HEK293T (cell line): ENCODE measurements around the gene N4BP3.
"Not testable (repeated sequence)": the region's sequence is repeated elsewhere in the genome, so short reads cannot be mapped to it uniquely, and the experiment has no call there.

Experiments
- ARNT ChIP-seq: fragments of 450-650 bp; IDR thresholded peaks from 2 replicates; pipeline ENCODE4 v1.6.1; 2017; ENCODE audit warnings: mild to moderate bottlenecking
- BHLHE40 ChIP-seq: fragments of 450-650 bp; IDR thresholded peaks from 2 replicates; pipeline ENCODE4 v1.6.1; 2016; ENCODE audit warnings: mild to moderate bottlenecking, moderate library complexity, borderline replicate concordance
- ELF4 ChIP-seq: fragments of 450-650 bp; IDR thresholded peaks from 2 replicates; pipeline ENCODE4 v1.6.1; 2017; ENCODE audit warnings: antibody characterized with exemption
- FOXA1 ChIP-seq: fragments of 450-650 bp; IDR thresholded peaks from 2 replicates; pipeline ENCODE4 v1.6.1; 2016; ENCODE audit warnings: mild to moderate bottlenecking
- FOXK2 ChIP-seq: fragments of 450-650 bp; IDR thresholded peaks from 2 replicates; pipeline ENCODE4 v1.6.1; 2016; ENCODE audit warnings: mild to moderate bottlenecking
- FOXM1 ChIP-seq: fragments of 450-650 bp; IDR thresholded peaks from 2 replicates; pipeline ENCODE4 v1.6.1; 2017; ENCODE audit warnings: mild to moderate bottlenecking, borderline replicate concordance
- HDGF ChIP-seq: fragments of 450-650 bp; IDR thresholded peaks from 2 replicates; pipeline ENCODE4 v1.6.1; 2017; ENCODE audit warnings: antibody characterized with exemption, borderline replicate concordance
- L3MBTL2 ChIP-seq: fragments of 450-650 bp; conservative IDR thresholded peaks from 2 replicates; pipeline ENCODE4 v1.6.1; 2016; ENCODE audit warnings: mild to moderate bottlenecking
- PKNOX1 ChIP-seq: fragments of 450-650 bp; IDR thresholded peaks from 2 replicates; pipeline ENCODE4 v1.6.1; 2016
- SP1 ChIP-seq: fragments of 450-650 bp; IDR thresholded peaks from 2 replicates; pipeline ENCODE4 v1.6.1; 2017
- SUZ12 ChIP-seq: fragments of 450-650 bp; IDR thresholded peaks from 2 replicates; pipeline ENCODE4 v1.6.1; 2016; ENCODE audit warnings: mild to moderate bottlenecking
- TARDBP ChIP-seq: fragments of 450-650 bp; IDR thresholded peaks from 2 replicates; pipeline ENCODE4 v1.6.1; 2016

GRCh38 chr5:178130234-178130575 lies 16.9 kb downstream of the N4BP3 start:
- TF ChIP-seq ARNT, ELF4, FOXK2, FOXM1, L3MBTL2, BHLHE40, SP1, FOXA1, SUZ12, PKNOX1, HDGF, TARDBP: not testable (repeated sequence)
